Subcutaneous adipose tissue (tissue), 4 donors: ENCODE results near the gene MDM1. TPM values are rescaled to one million over a fixed set of nuclear protein-coding genes. Genes with fewer than 3 reads are reported as not detected.

Experiments used
- CTCF ChIP-seq: fragments of 450-650 bp; IDR thresholded peaks from one replicate; pipeline ENCODE4 v1.5.1; 2016; ENCODE audit warnings: low read depth, mild to moderate bottlenecking, control low read depth, antibody characterized with exemption, moderate library complexity
- total RNA-seq, 4 donors: library from RNA; depleted of rRNA; stranded (reverse); fragments of >200 nt; gene quantifications; one replicate each; pipeline ENCODE4 v1.1.0, GENCODE V29; 2016

MDM1 gene
- total RNA-seq, 4 donors from 2014 or later: 8.3 to 18.8 (median 13.9) TPM

- TF ChIP-seq CTCF: no peak
These were observed 37.9 kb downstream of the MDM1 start for GRCh38 chr12:68294251-68294650.

GRCh38 chr12:68293347-68293746, 38.8 kb downstream of the MDM1 start:
- TF ChIP-seq CTCF: no peak

GRCh38 chr12:68292151-68292943, 39.8 kb downstream of the MDM1 start:
- TF ChIP-seq CTCF: no peak

GRCh38 chr12:68291396-68292036, 40.6 kb downstream of the MDM1 start:
- no peak for TF ChIP-seq CTCF

- TF ChIP-seq CTCF: no peak
These were observed 42.0 kb downstream of the MDM1 start for GRCh38 chr12:68290126-68290525.

GRCh38 chr12:68287106-68287505, 45.1 kb downstream of the MDM1 start:
- no peak for TF ChIP-seq CTCF

- TF ChIP-seq CTCF: no peak
These were observed 45.8 kb downstream of the MDM1 start for GRCh38 chr12:68286396-68286795.
